Stimulated activated CD4-positive, alpha-beta T cell treated with anti-CD3 and anti-CD28 coated beads, Interleukin-4, amount 100 ng/mL, for 24 hours (primary cell): ENCODE measurements around the gene STEEP1.
A peak's percentile ranks its signal among the peaks of the same experiment; 100 is the strongest.

Experiments used
- DNase-seq: peaks from one replicate; pipeline ENCODE4 v3.0.0-alpha.2; 2020

STEEP1 gene

DNA sequence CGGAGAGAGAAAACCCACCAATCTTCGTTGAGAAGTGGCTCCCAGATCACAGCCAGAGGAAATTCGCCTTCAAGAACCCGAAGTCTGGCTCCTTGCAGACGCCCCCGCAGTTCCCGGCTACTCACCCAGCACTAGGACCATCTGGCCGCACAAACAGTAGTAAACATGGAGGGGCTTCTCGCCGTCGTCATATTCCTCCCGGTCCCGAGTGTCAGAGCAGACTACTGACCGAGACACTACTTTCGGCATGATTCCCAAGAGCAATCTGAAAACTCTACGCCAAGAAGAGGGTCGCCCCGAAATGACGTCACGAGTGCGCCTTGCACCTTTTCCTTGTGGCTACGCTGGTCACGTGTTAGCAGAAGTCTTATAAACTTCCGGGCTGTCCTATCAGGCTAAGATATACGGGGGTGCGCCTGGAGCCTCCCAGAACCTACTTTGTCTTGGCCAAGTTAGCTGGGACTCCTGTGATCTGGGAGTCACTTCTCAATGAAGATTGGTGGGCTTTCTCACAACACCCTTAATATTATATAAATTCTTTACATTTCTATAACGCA, at the start of gene STEEP1:
STEEP1 (minus strand) TSS at position 303 of the 557 bp plus-strand sequence; CDS start at position 249, 54 bp downstream.
- DNase-seq, result peak; percentile 87

DNA sequence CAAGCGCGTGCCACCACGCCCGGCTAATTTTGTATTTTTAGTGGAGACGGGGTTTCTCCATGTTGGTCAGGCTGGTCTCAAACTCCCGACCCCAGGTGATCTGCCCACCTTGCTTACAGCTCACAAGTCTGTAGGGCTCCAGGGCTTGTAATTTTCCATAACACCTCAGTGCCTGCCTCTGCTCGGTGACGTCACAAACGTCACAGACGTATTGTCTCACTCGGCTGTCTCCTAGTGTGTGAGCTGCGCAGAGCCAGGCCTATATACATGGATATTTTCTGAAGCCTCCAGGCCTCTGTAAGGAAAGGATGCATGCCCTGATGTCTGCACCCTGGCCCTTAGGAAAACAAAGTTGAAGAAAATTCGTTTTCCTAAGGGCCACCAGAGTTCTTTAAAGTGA, 49.6 kb upstream of the STEEP1 start:
- DNase-seq, result no peak

DNA sequence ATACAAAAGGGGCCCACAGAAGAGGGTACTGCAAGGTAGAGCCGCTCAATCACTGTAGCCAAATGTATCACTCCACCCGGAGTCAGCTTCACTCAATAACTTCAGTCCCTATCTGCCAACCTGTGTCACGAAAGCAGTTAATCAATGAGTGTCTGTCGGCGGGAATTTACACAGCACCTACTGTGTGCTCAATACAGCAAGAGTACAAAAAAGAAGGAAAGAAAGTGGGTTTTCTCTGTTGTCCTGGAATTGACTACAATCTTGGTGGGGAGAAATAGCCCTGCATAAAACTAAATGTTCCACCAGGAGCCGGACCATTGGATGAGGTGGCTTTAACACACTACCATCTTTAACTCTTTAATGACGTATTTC, 41.8 kb upstream of the STEEP1 start:
- no peak for DNase-seq

DNA sequence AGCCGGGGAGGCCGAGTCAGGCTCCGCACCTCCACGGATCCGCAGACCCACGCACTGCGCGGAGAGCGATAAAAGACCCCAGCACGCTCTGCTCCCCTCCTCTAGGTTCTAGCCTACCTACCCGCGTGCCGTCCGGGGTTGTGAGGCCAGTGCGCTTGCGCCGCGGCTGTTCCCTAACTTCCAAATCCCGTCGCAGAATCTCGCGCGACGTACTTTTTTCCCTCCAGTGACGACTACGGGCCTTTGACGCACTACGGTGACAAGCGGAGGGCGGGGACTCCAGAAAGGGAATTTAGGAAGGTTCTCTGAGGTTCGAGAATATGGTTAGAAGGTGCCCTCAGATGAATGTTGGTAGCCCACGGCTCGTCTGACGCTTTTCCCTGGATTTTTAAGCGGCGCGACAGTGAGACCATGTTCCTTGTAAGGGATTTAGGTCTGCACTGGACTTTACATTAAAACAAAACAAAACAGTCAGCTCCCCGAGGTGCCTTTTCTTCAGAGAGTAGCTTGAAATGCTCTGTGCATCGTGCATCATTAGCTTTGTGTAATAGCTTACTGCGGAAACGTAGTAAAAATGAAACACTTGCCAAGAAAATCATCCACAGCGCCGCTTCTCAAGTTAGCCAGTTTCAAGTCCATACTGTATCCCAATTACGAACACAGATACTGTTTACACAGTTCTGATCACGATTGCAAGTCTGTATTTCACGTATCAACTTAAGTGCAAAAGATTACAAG, 41.2 kb upstream of the STEEP1 start, which contains the start of gene NKRF:
NKRF (minus strand) TSS at position 145 of the 738 bp plus-strand sequence.
- peak; percentile 89 for DNase-seq

- DNase-seq, result peak; percentile 42
These were observed 40.5 kb upstream of the STEEP1 start for GRCh38 chrX:119605464-119606279.

DNA sequence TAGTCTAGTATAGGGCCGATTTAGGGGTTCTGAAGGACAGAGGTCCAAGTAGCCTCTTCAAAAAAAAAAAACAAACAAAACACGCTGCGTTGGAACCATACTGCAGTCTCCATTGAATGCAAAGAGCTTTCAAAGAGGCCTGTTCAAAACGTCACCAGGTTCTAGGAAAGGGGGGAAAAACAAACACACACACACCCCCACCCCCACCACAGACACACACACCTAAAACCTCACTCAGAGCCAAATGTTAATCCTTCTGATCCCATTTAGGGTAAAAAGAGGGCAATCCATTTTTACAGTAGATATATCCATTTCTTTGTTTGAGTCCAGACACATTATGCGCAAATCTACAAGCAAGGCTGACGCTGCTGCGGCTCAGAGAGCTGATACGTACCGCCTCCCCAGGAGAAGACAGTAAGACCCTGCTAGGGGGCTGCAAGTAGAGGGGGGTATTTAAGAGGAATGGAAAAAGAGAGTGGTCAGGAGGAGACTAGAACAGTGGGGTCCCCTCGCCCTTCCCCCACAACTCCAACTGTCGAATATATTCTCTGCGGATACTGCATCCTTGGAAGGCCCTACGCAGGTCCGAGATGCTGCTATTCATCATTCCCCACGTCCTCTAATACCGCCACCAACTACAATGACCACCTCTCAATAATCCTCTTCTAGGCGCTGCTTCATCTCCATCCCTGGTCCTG, 39.7 kb upstream of the STEEP1 start:
- DNase-seq, result no peak

DNA sequence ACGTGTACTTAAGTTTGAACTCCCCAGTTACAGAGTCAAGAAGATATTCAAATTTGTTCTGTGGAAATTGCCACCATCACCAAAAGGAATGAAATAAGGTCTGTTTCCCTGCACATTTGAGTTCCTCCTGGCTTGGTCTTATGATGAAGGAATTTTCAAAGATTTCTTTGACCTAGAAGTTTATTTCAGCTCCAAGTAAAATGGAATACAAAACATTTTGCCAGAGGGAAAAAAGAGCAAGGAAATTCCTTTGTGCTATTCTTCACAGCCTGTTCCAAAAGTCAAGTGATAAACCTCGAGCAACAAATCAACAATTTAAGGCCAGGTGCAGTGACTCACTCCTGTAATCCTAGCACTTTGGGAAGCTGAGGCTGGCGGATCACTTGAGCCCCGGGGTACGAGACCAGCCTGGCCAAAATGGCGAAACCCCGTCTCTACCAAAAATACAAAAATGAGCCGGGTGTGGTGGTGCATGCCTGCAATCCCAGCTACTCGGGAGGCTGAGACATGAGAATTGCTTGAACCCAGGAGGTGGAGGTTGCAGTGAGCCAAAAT, 37.6 kb upstream of the STEEP1 start:
- no peak for DNase-seq

DNA sequence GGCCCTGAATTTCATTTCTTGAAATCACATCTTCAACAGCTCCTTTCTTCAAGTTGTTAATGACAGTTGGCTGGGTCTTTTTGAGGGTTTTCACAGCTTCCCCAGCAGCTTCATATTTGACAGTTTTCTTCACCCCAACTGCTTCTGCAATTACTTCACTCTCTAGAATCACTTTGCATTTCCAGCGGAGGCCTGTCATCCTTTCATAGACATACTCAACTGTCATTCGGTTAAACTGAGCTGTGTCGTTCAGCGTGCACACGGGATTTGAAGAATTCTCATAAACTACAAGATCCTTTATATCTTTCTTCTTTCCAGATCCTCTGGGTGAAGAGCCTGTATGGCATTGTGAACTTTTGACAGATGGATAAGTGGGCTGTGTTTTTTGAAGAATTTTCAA, 24.6 kb upstream of the STEEP1 start:
- no peak for DNase-seq

GRCh38 chrX:119583431-119584059, 18.3 kb upstream of the STEEP1 start:
- DNase-seq, result no peak

- no peak for DNase-seq
These were observed 14.2 kb upstream of the STEEP1 start for GRCh38 chrX:119579414-119579813.

DNA sequence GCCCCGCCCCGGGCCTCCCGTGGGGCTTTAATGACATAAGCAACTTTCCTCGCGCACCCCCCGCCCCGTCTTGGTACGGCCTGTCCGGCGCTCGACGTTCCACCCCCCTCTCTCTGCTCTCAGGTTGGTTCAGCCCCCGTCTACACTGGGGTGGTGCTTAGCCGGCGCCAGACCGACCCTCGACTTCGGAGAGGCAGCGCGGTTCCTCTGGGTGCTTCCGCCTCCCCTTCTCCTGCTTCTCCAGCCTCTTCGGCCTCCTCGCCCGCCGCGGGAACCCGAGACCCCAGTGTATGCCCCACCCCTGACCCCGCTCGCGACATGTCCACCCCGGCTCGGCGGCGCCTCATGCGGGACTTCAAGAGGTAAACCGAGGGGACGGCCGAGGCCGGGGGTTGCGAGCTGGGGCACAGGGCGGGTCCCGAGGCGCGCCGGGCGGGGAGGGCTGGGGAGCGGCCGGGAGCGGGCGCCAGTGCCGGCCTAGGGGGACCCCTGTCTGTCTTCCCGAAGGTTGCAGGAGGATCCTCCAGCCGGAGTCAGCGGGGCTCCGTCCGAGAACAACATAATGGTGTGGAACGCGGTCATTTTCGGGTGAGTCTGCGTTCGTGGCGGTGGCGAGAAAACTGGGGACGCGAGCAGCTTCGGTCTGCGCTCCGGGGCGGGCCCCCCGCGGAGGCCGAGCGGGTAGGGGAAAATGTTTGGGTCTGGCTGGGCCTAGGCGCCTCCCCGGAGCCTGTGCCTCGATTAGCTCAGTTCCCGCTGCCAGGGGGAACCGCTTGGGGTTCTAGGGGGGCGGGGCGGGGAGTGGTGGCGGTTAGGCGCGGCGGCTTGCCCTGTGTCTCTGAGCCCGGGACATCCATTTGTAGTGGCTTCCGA, 9.4 kb upstream of the STEEP1 start, which contains the start of gene UBE2A:
UBE2A (plus strand) TSS at position 170 of the 873 bp plus-strand sequence; CDS start at position 319, 149 bp downstream.
- peak; percentile 89 for DNase-seq

DNA sequence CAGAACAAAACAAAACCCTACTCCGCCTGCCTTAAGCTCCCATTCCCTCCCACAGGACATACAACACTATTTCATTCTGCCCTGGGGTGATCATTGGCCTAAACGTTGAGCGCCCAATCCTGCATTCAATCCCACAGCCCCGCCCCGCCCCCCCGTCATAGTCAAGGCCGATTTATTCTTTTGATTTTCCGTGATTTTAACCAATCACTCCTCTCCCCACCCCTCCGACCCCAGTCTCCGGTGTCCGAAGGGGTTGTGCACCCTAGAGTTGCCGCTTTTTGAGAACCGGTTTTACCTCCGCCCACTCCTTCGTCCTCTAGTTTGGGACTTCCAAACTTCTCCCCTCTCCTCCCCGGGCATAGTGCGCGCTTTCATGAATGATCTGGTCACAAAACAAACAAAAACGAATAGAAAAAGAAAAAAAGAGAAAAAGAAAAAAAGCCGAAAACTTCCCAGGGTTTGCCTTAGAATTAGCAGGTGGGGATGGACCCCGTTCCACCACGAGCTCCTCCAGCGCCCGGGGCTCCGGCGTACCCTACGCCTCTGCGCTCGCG, 8.7 kb upstream of the STEEP1 start:
- no peak for DNase-seq

- no peak for DNase-seq
These were observed 8.0 kb upstream of the STEEP1 start for GRCh38 chrX:119573222-119573621.

- no peak for DNase-seq
These were observed 5.2 kb upstream of the STEEP1 start for GRCh38 chrX:119570351-119570835.

- no peak for DNase-seq
These were observed 12.7 kb downstream of the STEEP1 start for GRCh38 chrX:119552508-119552907.

DNA sequence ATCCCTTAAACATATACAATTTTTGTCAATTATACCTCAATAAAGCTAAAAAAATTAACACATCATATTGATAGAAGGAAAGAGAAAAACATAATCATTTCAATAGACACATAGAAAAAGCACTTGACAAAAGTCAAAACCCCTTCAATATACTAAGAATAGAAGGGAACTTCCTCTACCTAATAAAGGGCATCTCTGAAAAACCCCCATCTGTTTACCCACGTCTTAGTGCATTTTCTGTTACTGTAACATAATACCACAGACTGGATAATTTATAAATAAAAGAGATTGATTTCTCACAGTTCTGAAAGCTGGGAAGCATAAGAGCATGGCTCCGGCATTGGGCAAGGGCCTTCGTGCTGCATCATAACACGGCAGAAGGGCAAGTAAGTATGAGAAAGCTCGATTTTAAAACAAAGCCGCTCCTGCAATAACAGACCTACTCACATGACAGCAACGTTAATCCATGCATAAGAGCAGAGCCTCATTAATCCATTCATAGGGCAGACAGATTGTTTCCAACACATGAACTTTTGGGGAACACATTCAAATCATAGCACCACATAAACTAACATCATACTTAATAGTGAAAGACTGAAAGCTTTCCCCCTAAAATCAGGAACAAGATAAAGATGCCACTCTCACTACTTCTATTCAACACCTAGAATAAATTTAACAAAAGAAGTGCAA, 15.7 kb downstream of the STEEP1 start:
- no peak for DNase-seq

DNA sequence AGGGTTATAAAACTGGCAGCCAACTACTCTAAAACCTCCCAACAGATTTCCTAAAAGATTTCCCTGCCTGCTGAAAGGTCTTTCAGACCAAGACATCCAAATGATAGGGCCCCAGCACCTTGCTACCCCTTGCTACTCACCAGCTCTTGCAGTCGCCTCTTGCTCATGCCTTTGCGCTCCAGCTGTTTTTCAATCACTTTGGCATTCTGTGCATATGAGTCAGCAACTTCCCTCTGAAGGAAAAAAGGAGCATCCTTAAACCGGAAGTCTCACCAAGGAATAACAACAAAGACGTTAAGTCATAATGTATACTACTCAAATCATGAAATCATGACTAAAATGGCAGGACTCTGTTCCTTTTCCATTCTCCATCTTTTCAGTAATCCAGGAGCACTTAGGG, 24.0 kb downstream of the STEEP1 start:
- DNase-seq, result no peak

GRCh38 chrX:119539872-119540271, 25.3 kb downstream of the STEEP1 start:
- no peak for DNase-seq

DNA sequence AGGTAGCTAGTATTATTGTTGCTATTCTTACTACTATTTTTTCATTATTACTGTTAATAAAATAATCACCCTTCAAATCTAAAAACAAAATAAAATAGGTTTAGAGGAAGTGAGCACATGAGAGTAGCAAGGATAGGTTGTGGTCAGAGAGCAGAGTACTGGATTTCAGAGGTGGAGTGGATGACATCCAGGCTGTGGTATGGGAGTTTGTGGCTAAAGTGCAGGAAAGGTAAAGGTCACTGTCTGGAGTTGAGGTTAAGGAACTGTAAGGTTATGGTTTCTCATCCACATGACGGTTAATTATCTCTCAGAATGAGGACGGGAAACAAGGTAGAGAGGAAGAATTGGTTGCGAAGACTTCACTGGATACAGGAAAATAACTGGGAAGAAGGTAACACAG, 27.7 kb downstream of the STEEP1 start:
- DNase-seq, result no peak
